Measurements from ENCODE around the gene ST3GAL2. TPM values are rescaled to one million over a fixed set of nuclear protein-coding genes. Genes with fewer than 3 reads are reported as not detected.

Gene ST3GAL2
- total and polyA plus RNA-seq, 2 donors (not counting 1 experiment from before 2014, with no cell fraction given) = 13.5 to 17.8 TPM

DNA sequence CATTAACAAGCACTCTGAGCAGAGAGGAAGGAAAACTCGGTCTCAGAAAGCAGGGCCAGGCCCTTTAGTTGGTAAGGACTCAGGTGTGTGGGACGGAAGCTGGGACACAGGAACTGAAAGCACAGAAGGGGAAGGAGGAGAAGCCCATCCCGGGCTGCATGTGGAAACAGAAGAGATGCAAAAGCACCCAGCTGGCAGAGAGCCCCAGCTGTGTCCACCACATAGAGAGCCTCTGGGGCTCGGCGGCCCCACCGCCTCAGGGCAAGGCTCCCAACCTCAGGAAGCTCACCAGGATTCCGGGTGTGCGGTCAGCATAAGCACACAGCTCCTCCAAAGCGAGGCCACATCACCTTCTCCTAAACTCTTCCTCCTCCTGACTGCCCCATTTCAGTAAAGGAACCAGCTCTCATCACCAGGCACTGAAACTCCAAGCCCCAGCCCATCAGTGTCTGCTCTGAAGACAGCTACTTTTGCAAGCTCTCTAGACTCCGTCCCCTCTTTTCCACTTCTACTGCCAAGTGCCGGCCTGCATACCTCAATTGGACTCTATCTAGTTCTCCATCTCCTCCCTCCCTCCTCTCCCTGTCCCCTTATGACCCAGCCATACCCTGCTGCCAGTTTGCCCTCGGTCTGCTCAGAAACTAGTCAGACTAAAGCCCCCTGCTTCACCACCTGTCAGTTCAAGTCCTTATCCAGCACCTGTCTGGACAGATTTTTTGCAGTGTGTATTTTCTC lies 6.0 kb downstream of the ST3GAL2 start:
- peak; percentile 17 to 25 for DNase-seq (ENCODE audit: low read depth in 2 of 2)
- Histone ChIP-seq H4K20me1 (ENCODE audit: control insufficient read depth, extremely low read depth, insufficient read depth, low read length) (peaks cover 1% of the 10 kb centered on the region), H3K9me3 (ENCODE audit: control insufficient read depth, insufficient read depth, low read depth, low read length) (no peaks in the 10 kb centered on the region), H3K36me3 (ENCODE audit: control insufficient read depth, insufficient read depth, low read length) (peaks cover 4% of the 10 kb centered on the region), H3K4me1 (ENCODE audit: control insufficient read depth, extremely low read depth, insufficient read depth, low read length) (peaks cover 43% of the 10 kb centered on the region), H3K9ac (ENCODE audit: insufficient read depth, low read length) (no peak overlapping the region), H2AFZ (ENCODE audit: low read length) (no peak overlapping the region), H3K27me3 (ENCODE audit: control insufficient read depth, insufficient read depth, low read length) (no peaks in the 10 kb centered on the region), H3K4me3 (replicated peaks in 1 of 4; ENCODE audit: control extremely low read depth in 1 of 4, insufficient read depth in 1 of 4, low read depth in 3 of 4, low read length in 4 of 4) (no peak overlapping the region), H3K27ac (ENCODE audit: insufficient read depth, low read length) (peak overlapping the region; percentile 2), H3K4me2 (ENCODE audit: extremely low read depth, insufficient read depth, low read length) (peak overlapping the region; percentile 37), H3K79me2 (ENCODE audit: control insufficient read depth, insufficient read depth, low read length) (peaks cover 32% of the 10 kb centered on the region)
- TF ChIP-seq EZH2 (IDR thresholded peaks at IDR 0.05; ENCODE audit: low read length, missing control alignments) = no peak
- TF ChIP-seq, protein P1, sequence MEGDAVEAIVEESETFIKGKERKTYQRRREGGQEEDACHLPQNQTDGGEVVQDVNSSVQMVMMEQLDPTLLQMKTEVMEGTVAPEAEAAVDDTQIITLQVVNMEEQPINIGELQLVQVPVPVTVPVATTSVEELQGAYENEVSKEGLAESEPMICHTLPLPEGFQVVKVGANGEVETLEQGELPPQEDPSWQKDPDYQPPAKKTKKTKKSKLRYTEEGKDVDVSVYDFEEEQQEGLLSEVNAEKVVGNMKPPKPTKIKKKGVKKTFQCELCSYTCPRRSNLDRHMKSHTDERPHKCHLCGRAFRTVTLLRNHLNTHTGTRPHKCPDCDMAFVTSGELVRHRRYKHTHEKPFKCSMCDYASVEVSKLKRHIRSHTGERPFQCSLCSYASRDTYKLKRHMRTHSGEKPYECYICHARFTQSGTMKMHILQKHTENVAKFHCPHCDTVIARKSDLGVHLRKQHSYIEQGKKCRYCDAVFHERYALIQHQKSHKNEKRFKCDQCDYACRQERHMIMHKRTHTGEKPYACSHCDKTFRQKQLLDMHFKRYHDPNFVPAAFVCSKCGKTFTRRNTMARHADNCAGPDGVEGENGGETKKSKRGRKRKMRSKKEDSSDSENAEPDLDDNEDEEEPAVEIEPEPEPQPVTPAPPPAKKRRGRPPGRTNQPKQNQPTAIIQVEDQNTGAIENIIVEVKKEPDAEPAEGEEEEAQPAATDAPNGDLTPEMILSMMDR (conservative IDR thresholded peaks at IDR 0.05 in 1 of 2, IDR thresholded peaks at IDR 0.05 in 1 of 2; ENCODE audit: low read depth in 1 of 2, low read length in 2 of 2) = no peak

DNA sequence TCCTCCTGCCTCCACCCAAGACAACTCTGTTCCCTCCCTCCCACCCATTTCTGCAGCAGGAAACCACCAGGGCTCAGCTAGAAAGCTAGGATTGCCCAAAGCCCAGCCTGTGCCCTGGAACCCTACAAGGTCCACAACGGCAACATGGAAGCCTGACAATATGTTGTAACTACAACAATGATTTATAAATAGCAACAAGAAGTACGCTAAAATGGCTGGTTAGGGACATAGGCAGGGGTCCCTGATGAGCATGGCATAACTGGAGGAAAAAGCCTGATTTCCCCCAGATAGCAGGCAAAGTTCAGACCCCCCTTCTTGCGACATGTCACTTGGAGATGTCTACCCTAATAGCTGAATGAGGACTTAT lies 6.6 kb downstream of the ST3GAL2 start:
- H3K4me3 ChIP-seq (replicated peaks in 1 of 4; ENCODE audit: control extremely low read depth in 1 of 4, insufficient read depth in 1 of 4, low read depth in 3 of 4, low read length in 4 of 4) = no peak overlapping the region
- no peak overlapping the region for H3K9ac ChIP-seq (ENCODE audit: insufficient read depth, low read length)
- TF ChIP-seq EZH2 (IDR thresholded peaks at IDR 0.05; ENCODE audit: low read length, missing control alignments) = no peak
- TF ChIP-seq, protein P1 (conservative IDR thresholded peaks at IDR 0.05 in 1 of 2, IDR thresholded peaks at IDR 0.05 in 1 of 2; ENCODE audit: low read depth in 1 of 2, low read length in 2 of 2) = no peak
- no peaks in the 10 kb centered on the region for H3K27me3 ChIP-seq (ENCODE audit: control insufficient read depth, insufficient read depth, low read length)
- H2AFZ ChIP-seq (ENCODE audit: low read length) = no peak overlapping the region
- peaks cover 41% of the 10 kb centered on the region for H3K4me1 ChIP-seq (ENCODE audit: control insufficient read depth, extremely low read depth, insufficient read depth, low read length)
- H3K9me3 ChIP-seq (ENCODE audit: control insufficient read depth, insufficient read depth, low read depth, low read length) = no peaks in the 10 kb centered on the region
- H3K27ac ChIP-seq (ENCODE audit: insufficient read depth, low read length) = no peak overlapping the region
- H3K79me2 ChIP-seq (ENCODE audit: control insufficient read depth, insufficient read depth, low read length) = peaks cover 30% of the 10 kb centered on the region
- H3K36me3 ChIP-seq (ENCODE audit: control insufficient read depth, insufficient read depth, low read length) = peaks cover 4% of the 10 kb centered on the region
- peaks cover 1% of the 10 kb centered on the region for H4K20me1 ChIP-seq (ENCODE audit: control insufficient read depth, extremely low read depth, insufficient read depth, low read length)
- no peak overlapping the region for H3K4me2 ChIP-seq (ENCODE audit: extremely low read depth, insufficient read depth, low read length)
- DNase-seq (ENCODE audit: low read depth in 2 of 2) = no peak

GRCh38 chr16:70430667-70431536 lies 8.0 kb downstream of the ST3GAL2 start:
- Histone ChIP-seq H3K9me3 (ENCODE audit: control insufficient read depth, insufficient read depth, low read depth, low read length) (no peaks in the 10 kb centered on the region), H3K9ac (ENCODE audit: insufficient read depth, low read length) (no peak overlapping the region), H3K79me2 (ENCODE audit: control insufficient read depth, insufficient read depth, low read length) (peaks cover 26% of the 10 kb centered on the region), H3K4me1 (ENCODE audit: control insufficient read depth, extremely low read depth, insufficient read depth, low read length) (peaks cover 34% of the 10 kb centered on the region), H4K20me1 (ENCODE audit: control insufficient read depth, extremely low read depth, insufficient read depth, low read length) (peaks cover 1% of the 10 kb centered on the region), H3K4me3 (replicated peaks in 1 of 4; ENCODE audit: control extremely low read depth in 1 of 4, insufficient read depth in 1 of 4, low read depth in 3 of 4, low read length in 4 of 4) (no peak overlapping the region), H3K4me2 (ENCODE audit: extremely low read depth, insufficient read depth, low read length) (peak overlapping the region; percentile 5), H3K27me3 (ENCODE audit: control insufficient read depth, insufficient read depth, low read length) (no peaks in the 10 kb centered on the region), H3K27ac (ENCODE audit: insufficient read depth, low read length) (no peak overlapping the region), H3K36me3 (ENCODE audit: control insufficient read depth, insufficient read depth, low read length) (peaks cover 4% of the 10 kb centered on the region), H2AFZ (ENCODE audit: low read length) (no peak overlapping the region)
- no peak for DNase-seq (ENCODE audit: low read depth in 2 of 2)
- TF ChIP-seq, protein P1 (conservative IDR thresholded peaks at IDR 0.05 in 1 of 2, IDR thresholded peaks at IDR 0.05 in 1 of 2; ENCODE audit: low read depth in 1 of 2, low read length in 2 of 2) = no peak
- no peak for TF ChIP-seq EZH2 (IDR thresholded peaks at IDR 0.05; ENCODE audit: low read length, missing control alignments)

Measured in fibroblast of lung (primary cell).